ENCODE results near the gene PPBP. TPM values are rescaled to one million over a fixed set of nuclear protein-coding genes. Genes with fewer than 3 reads are reported as not detected.

The PPBP gene
- total RNA-seq (10 to 100 TPM in 1 of 2 donors, under 1 TPM in 1; 0.67 to 55.0 TPM), polyA plus RNA-seq (1 to 10 TPM in 1 of 2 donors, under 1 TPM in 1; 0.67 to 2.1 TPM)

GRCh38 chr4:73988061-73988460 lies at the start of gene PPBP:
Gene PPBP, minus strand, starts transcription at chr4:73988190. Its CDS starts 87 bp downstream, at chr4:73988103.
- Histone ChIP-seq H3K27ac (ENCODE audit: low read depth in 1 of 2, low read length in 2 of 2) (no peak within 1 kb of the TSS), H3K36me3 (ENCODE audit: control insufficient read depth in 4 of 4, insufficient read depth in 3 of 4, low read depth in 1 of 4, low read length in 3 of 4) (no peaks in the 10 kb centered on the region), H3K9me3 (ENCODE audit: control insufficient read depth in 4 of 4, low read length in 3 of 4) (no peaks in the 10 kb centered on the region), H3K4me1 (ENCODE audit: control insufficient read depth in 4 of 4, insufficient read depth in 4 of 4, low read length in 3 of 4) (no peaks in the 10 kb centered on the region), H3K9ac (ENCODE audit: low read depth in 1 of 2, low read length in 2 of 2) (no peak within 1 kb of the TSS), H3K27me3 (ENCODE audit: control insufficient read depth in 4 of 4, insufficient read depth in 4 of 4, low read length in 3 of 4) (peaks cover 0 to 6% (median 0%) of the 10 kb centered on the region in 4 donors), H3K4me3 (ENCODE audit: low read depth in 1 of 3, low read length in 3 of 3) (no peak within 1 kb of the TSS)
- no peak for DNase-seq (ENCODE audit: low spot score)
- TF ChIP-seq FOXA2 (IDR thresholded peaks at IDR 0.05) = no peak
- 87% methylated on average over 2 of the region's 2 CpGs for WGBS

- Histone ChIP-seq H3K4me3 (ENCODE audit: low read depth in 1 of 3, low read length in 3 of 3) (peak overlapping the region in 2 of 3 donors; percentile 90 to 98), H3K27ac (ENCODE audit: low read depth in 1 of 2, low read length in 2 of 2) (no peak overlapping the region), H3K36me3 (ENCODE audit: control insufficient read depth in 4 of 4, insufficient read depth in 3 of 4, low read depth in 1 of 4, low read length in 3 of 4) (no peaks in the 10 kb centered on the region), H3K9me3 (ENCODE audit: control insufficient read depth in 4 of 4, low read length in 3 of 4) (no peaks in the 10 kb centered on the region), H3K27me3 (ENCODE audit: control insufficient read depth in 4 of 4, insufficient read depth in 4 of 4, low read length in 3 of 4) (no peaks in the 10 kb centered on the region), H3K4me1 (ENCODE audit: control insufficient read depth in 4 of 4, insufficient read depth in 4 of 4, low read length in 3 of 4) (peaks cover 0 to 14% (median 3%) of the 10 kb centered on the region in 4 donors), H3K9ac (ENCODE audit: low read depth in 1 of 2, low read length in 2 of 2) (peak overlapping the region in 1 of 2 donors; percentile 79)
- WGBS = 58% methylated on average over 4 of the region's 4 CpGs
- DNase-seq (ENCODE audit: low spot score) = no peak
- no peak for TF ChIP-seq FOXA1 (IDR thresholded peaks at IDR 0.05)
- TF ChIP-seq NR2F2 (IDR thresholded peaks at IDR 0.05) = no peak
- no peak for TF ChIP-seq MAX (IDR thresholded peaks at IDR 0.05)
- no peak for TF ChIP-seq RXRA (IDR thresholded peaks at IDR 0.05)
- no peak for TF ChIP-seq CTCF (IDR thresholded peaks at IDR 0.05; ENCODE audit: low read depth, low read length, missing input control)
- no peak for TF ChIP-seq REST (IDR thresholded peaks at IDR 0.05)
- TF ChIP-seq JUND (IDR thresholded peaks at IDR 0.05) = no peak
- TF ChIP-seq ZBTB33 (IDR thresholded peaks at IDR 0.05) = no peak
- TF ChIP-seq GABPA (IDR thresholded peaks at IDR 0.05 in 1 of 2, conservative IDR thresholded peaks at IDR 0.05 in 1 of 2) = no peak
- TF ChIP-seq TAF1 (conservative IDR thresholded peaks at IDR 0.05) = no peak
- TF ChIP-seq EGR1 (IDR thresholded peaks at IDR 0.05; ENCODE audit: low read depth in 2 of 2) = no peak
- TF ChIP-seq YY1 (IDR thresholded peaks at IDR 0.05) = no peak
- no peak for TF ChIP-seq ATF3 (IDR thresholded peaks at IDR 0.05)
- no peak for TF ChIP-seq SP1 (IDR thresholded peaks at IDR 0.05)
- TF ChIP-seq HNF4A (conservative IDR thresholded peaks at IDR 0.05) = no peak
- no peak for TF ChIP-seq FOXA2 (IDR thresholded peaks at IDR 0.05)
- TF ChIP-seq RAD21 (IDR thresholded peaks at IDR 0.05) = no peak
- no peak for TF ChIP-seq HNF4G (IDR thresholded peaks at IDR 0.05)
Measured at GRCh38 chr4:74037076-74037955, 49.3 kb upstream of the PPBP start.
